Adrenal gland (tissue), 5 donors: ENCODE results near the gene LCMT1.

Experiments
- POLR2A ChIP-seq, 2 donors: fragments of 450-650 bp; IDR thresholded peaks; one replicate each; pipeline ENCODE4 v1.6.1; 2017; ENCODE audit warnings: antibody characterized with exemption in 2 of 2, mild to moderate bottlenecking in 2 of 2, moderate library complexity in 1 of 2
- TF ChIP-seq, protein P1 (sequence below), 6 experiments: fragments of 450-650 bp in 4 of 6; fragments of 200-600 bp in 2 of 6; sonication (generic) in 1 of 6; IDR thresholded peaks; 1 replicate in 5 of 6; 2 replicates in 1 of 6; pipeline versions ENCODE4 v1.5.1 to v1.8.0; 2016 to 2021; ENCODE audit warnings: antibody characterized with exemption in 6 of 6, mild to moderate bottlenecking in 2 of 6, moderate library complexity in 1 of 6
- donor health status: DM: no; HTN: no; CAD: no.

GRCh38 chr16:25083065-25083464 is 28.5 kb upstream of the LCMT1 start:
- TF ChIP-seq, protein P1, sequence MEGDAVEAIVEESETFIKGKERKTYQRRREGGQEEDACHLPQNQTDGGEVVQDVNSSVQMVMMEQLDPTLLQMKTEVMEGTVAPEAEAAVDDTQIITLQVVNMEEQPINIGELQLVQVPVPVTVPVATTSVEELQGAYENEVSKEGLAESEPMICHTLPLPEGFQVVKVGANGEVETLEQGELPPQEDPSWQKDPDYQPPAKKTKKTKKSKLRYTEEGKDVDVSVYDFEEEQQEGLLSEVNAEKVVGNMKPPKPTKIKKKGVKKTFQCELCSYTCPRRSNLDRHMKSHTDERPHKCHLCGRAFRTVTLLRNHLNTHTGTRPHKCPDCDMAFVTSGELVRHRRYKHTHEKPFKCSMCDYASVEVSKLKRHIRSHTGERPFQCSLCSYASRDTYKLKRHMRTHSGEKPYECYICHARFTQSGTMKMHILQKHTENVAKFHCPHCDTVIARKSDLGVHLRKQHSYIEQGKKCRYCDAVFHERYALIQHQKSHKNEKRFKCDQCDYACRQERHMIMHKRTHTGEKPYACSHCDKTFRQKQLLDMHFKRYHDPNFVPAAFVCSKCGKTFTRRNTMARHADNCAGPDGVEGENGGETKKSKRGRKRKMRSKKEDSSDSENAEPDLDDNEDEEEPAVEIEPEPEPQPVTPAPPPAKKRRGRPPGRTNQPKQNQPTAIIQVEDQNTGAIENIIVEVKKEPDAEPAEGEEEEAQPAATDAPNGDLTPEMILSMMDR (IDR thresholded peaks at IDR 0.05) = no peak
- TF ChIP-seq POLR2A (IDR thresholded peaks at IDR 0.05) = no peak
